Naive thymus-derived CD8-positive, alpha-beta T cell (primary cell): ENCODE data around the gene KLHL15. TPM values are rescaled to one million over a fixed set of nuclear protein-coding genes. Genes with fewer than 3 reads are reported as not detected.
"Not testable (repeated sequence)": the region's sequence is repeated elsewhere in the genome, so short reads cannot be mapped to it uniquely, and the experiment has no call there.

Experiments used
- ATAC-seq, 2 donors: fragments of 150-1000 bp; cut with Tn5 transposase in 1 of 2; sonication (Bioruptor Pico), chemical (Tn5 transposase) in 1 of 2; 1 replicate in 1 of 2; 2 replicates in 1 of 2; pipeline ENCODE4 v1.10.0; 2021; ENCODE audit warnings: mild to moderate bottlenecking in 2 of 2, moderate library complexity in 2 of 2
- POLR2A ChIA-PET: fragments of 350-600 bp; sonication (Branson Sonifier 250); formaldehyde crosslinking; loops from one replicate; lab custom pipeline; 2021; ENCODE audit warnings: antibody characterized with exemption; lab: Charles Lee
- DNase-seq, 10 donors: peaks; one replicate each; pipeline versions ENCODE4 v3.0.0 to v3.0.0-alpha.2; 2020 to 2022
- H3K27ac Mint-ChIP-seq, 10 donors: one replicate each; pipeline ENCODE4 v1.8.0; 2020 to 2022; ENCODE audit warnings: mild to moderate bottlenecking in 10 of 10, mixed read lengths in 10 of 10, moderate library complexity in 4 of 10, inconsistent platforms in 1 of 10
- H3K27me3 Mint-ChIP-seq, 5 donors: one replicate each; pipeline ENCODE4 v1.8.0; 2021 to 2022; ENCODE audit warnings: mixed read lengths in 5 of 5
- H3K36me3 Mint-ChIP-seq, 3 donors: one replicate each; pipeline ENCODE4 v1.8.0; 2020 to 2022; ENCODE audit warnings: mixed read lengths in 3 of 3, mild to moderate bottlenecking in 2 of 3, inconsistent platforms in 1 of 3
- H3K4me1 Mint-ChIP-seq, 4 donors: one replicate each; pipeline ENCODE4 v1.8.0; 2021 to 2022; ENCODE audit warnings: mixed read lengths in 4 of 4
- H3K4me3 Mint-ChIP-seq, 10 donors: one replicate each; pipeline ENCODE4 v1.8.0; 2020 to 2022; ENCODE audit warnings: mild to moderate bottlenecking in 10 of 10, mixed read lengths in 10 of 10, moderate library complexity in 6 of 10, inconsistent platforms in 1 of 10
- H3K9me3 Mint-ChIP-seq, 9 donors: one replicate each; pipeline ENCODE4 v1.8.0; 2020 to 2022; ENCODE audit warnings: mixed read lengths in 9 of 9, mild to moderate bottlenecking in 3 of 9, inconsistent platforms in 1 of 9, moderate library complexity in 1 of 9
- polyA plus RNA-seq, 3 donors: library from polyadenylated mRNA; unstranded; fragments of 300-500 nt; fragmentation: Illumina TruSeq; gene quantifications; one replicate each; pipeline ENCODE4 v1.2.3, GENCODE V29; 2021
- total RNA-seq, 8 experiments: library from RNA in 2 of 8; stranded (reverse) in 2 of 8; gene quantifications; one replicate each; pipeline ENCODE4 v1.2.3 and lab custom pipeline; 2021 to 2026

Gene KLHL15, protein sequence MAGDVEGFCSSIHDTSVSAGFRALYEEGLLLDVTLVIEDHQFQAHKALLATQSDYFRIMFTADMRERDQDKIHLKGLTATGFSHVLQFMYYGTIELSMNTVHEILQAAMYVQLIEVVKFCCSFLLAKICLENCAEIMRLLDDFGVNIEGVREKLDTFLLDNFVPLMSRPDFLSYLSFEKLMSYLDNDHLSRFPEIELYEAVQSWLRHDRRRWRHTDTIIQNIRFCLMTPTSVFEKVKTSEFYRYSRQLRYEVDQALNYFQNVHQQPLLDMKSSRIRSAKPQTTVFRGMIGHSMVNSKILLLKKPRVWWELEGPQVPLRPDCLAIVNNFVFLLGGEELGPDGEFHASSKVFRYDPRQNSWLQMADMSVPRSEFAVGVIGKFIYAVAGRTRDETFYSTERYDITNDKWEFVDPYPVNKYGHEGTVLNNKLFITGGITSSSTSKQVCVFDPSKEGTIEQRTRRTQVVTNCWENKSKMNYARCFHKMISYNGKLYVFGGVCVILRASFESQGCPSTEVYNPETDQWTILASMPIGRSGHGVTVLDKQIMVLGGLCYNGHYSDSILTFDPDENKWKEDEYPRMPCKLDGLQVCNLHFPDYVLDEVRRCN
- total RNA-seq (1 to 10 TPM; 8.8 to 8.9 TPM), polyA plus RNA-seq (1 to 10 TPM; 1.8 to 2.7 (median 2.5) TPM), total RNA-seq (lab: John Stamatoyannopoulos, UW) (38.9 to 134 (median 67.9) reads per million in 6 experiments)

DNA sequence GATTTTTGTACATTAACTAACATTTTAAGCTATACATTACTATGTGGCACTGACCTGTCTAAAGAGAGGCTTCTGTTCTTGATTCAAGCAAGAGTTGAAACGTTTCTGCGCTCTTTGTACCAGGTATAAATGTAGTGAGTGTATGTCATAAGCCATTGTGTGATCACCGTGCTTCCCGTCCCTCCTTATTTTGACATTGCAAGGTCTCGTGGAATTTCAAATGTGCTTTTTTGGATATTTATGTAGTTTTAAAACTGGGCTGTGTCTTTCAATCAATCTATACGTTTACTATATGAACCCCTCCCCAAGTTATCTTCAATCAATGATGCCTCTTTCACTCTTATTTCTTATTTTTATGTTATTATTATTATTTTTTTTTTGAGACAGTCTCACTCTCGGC lies at the start of gene KLHL15:
Gene KLHL15, minus strand, starts transcription at position 101 of the 400 bp plus-strand sequence. CDS start 20,493 bp downstream, outside the sequence.
- Mint-ChIP-seq H3K27ac (peak within 1 kb of the TSS; percentile 79 to 96 (median 92)), H3K27me3 (no peaks in the 10 kb centered on the region)

DNA sequence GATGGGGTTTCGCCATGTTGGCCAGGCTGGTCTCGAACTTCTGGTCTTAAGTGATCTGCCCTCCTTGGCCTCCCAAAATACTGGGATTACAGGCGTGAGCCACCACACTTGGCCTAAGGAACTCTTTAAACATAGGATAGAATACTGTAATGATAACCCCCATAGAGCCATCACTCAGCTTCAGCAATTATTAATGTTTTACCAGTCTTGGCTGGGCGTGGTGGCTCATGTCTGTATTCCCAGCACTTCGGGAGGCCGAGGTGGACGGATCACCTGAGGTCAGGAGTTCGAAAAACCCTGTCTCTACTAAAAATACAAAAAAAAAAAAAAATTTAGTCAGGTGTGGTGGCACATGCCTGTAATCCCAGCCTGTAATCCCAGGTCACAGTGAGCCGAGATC lies 42.9 kb upstream of the KLHL15 start:
- H3K27ac Mint-ChIP-seq, result peak overlapping the region in 1 of 10 donors; percentile 34
- H3K27me3 Mint-ChIP-seq, result no peaks in the 10 kb centered on the region
- H3K4me3 Mint-ChIP-seq, result no peak overlapping the region
- no peaks in the 10 kb centered on the region for H3K9me3 Mint-ChIP-seq
- H3K4me1 Mint-ChIP-seq, result peaks cover 0 to 3% (median 0%) of the 10 kb centered on the region in 4 donors
- ATAC-seq, result no peak
- H3K36me3 Mint-ChIP-seq, result peaks cover 0 to 89% (median 0%) of the 10 kb centered on the region in 3 donors
- POLR2A ChIA-PET, result interaction anchor here (0.6 to 0.8 kb wide), 5 partner anchors 15 to 403 kb away, joined by 3 to 6 read pairs (median 3); partner anchors contain the start of genes EIF2S3 and PRDX4
- no peak for DNase-seq

More for the DNA sequence above, at the start of gene KLHL15:
- POLR2A ChIA-PET, result interaction anchor here (2.6 to 4.5 kb wide), 2 partner anchors 27 to 73 kb away, joined by 15 to 65 read pairs; partner anchors contain the start of gene EIF2S3
- peaks cover 0 to 2% (median 0%) of the 10 kb centered on the region in 3 donors for H3K36me3 Mint-ChIP-seq
- H3K4me3 Mint-ChIP-seq, result peak within 1 kb of the TSS; percentile 76 to 92 (median 86)
- H3K4me1 Mint-ChIP-seq, result peaks cover 0 to 14% (median 7%) of the 10 kb centered on the region in 4 donors
- DNase-seq, result no peak
- ATAC-seq, result no peak
- no peaks in the 10 kb centered on the region for H3K9me3 Mint-ChIP-seq

DNA sequence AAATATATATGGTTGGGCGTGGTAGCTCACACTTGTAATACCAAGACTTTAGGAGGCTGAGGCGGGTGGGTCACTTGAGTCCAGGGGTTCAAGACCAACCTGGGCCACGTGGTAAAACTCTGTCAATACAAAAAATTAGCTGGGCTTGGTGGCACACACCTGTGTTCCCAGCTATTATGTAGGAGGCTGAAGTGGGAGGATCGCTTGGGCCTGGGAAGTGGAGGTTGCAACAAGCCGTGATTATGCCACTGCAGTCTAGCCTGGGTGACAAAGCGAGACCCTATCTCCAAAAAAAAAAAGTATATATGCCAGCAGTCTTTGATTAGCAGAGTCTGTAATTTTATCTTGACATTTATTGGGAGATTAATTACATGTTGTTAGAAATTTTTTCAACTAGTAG lies 36.5 kb upstream of the KLHL15 start:
- DNase-seq (no peak), ATAC-seq (no peak)
- peak overlapping the region in 2 of 10 donors; percentile 19 to 78 for H3K27ac Mint-ChIP-seq
- peaks cover 0 to 86% (median 4%) of the 10 kb centered on the region in 3 donors for H3K36me3 Mint-ChIP-seq
- peaks cover 0 to 3% (median 1%) of the 10 kb centered on the region in 4 donors for H3K4me1 Mint-ChIP-seq
- H3K27me3 Mint-ChIP-seq, result no peaks in the 10 kb centered on the region
- no peak overlapping the region for H3K4me3 Mint-ChIP-seq
- no peaks in the 10 kb centered on the region for H3K9me3 Mint-ChIP-seq
- POLR2A ChIA-PET, result no interaction called here

DNA sequence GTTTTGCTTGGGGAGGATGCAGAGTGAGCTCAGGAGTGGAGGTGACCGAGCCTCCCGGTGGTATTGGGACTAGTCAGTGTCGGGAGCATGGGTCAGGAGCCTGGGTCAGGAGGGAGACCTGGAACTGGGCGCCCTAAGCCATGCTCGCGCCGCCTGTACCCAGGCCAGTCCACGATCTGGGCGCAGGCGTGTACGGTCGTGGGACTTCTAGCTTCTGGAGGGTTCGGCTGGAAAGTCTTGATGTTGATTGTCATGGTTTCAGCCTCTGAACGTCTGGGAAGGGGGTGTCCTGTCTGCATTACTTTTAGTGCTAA lies 28.0 kb upstream of the KLHL15 start:
- POLR2A ChIA-PET, result interaction anchor here (0.7 to 3.4 kb wide), 14 partner anchors 10 to 388 kb away, joined by 3 to 65 read pairs (median 6); partner anchors contain the start of genes APOO, CXorf58, KLHL15 and PRDX4
- Mint-ChIP-seq H3K9me3 (no peaks in the 10 kb centered on the region), H3K27ac (peak overlapping the region in 3 of 10 donors; percentile 99 to 100 (median 99)), H3K4me3 (no peak overlapping the region), H3K27me3 (no peaks in the 10 kb centered on the region), H3K4me1 (peaks cover 0 to 11% (median 5%) of the 10 kb centered on the region in 4 donors), H3K36me3 (peaks cover 0 to 24% (median 0%) of the 10 kb centered on the region in 3 donors)
- ATAC-seq (peak; percentile 3 to 18), DNase-seq (no peak)

DNA sequence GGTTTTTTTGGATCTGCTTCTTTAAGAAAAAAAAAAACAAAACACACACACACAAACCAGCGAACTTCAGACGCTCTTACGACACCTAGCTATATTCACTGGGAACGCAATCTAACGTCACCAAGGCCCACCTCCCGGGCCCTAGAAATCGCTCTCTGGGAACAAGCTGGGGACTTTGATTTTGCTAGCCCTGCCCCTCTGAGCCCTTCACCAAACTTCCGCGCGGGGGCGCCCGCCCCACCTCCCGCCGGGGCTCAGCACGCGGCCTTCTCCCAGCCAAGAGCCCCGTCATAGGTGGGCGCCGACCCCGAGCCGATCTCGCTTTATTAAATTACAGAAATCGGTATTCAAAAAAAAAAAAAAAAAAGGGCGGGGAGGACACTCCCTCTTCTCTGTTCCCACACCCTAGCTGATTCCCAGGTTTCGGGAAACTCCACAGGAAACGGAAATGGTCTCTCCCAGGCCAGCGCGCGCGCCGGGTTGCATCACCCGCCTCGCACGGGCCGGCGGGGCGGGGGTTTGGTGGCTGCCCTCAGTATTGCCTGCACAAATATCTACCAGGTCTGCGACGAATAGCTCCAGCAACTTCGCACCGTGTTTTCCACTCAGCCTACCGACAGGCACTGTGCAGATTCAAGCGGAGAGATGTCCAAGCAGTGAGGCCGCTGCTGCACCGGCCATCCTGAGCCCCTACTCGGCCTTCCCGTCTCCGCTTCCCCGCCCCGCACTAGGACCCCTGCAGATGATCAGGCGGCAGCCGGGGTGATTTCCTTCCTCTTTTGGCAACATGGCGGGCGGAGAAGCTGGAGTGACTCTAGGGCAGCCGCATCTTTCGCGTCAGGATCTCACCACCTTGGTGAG lies 27.4 kb upstream of the KLHL15 start, which contains the start of gene EIF2S3:
Gene EIF2S3, plus strand, starts transcription at position 775 of the 861 bp plus-strand sequence. Its CDS starts 13 bp downstream, at position 788.
- Mint-ChIP-seq H3K4me3 (no peak within 1 kb of the TSS), H3K27me3 (no peaks in the 10 kb centered on the region), H3K27ac (peak within 1 kb of the TSS in 3 of 10 donors; percentile 99 to 100 (median 99)), H3K36me3 (peaks cover 0 to 18% (median 0%) of the 10 kb centered on the region in 3 donors), H3K9me3 (no peaks in the 10 kb centered on the region), H3K4me1 (peaks cover 0 to 11% (median 5%) of the 10 kb centered on the region in 4 donors)
- peak; percentile 81 to 86 for ATAC-seq
- POLR2A ChIA-PET, result interaction anchor here (0.5 to 3.4 kb wide), 25 partner anchors 10 to 411 kb away, joined by 3 to 65 read pairs (median 4); partner anchors contain the start of genes APOO, CXorf58, KLHL15 and PDK3
- peak; percentile 70 to 98 (median 88) for DNase-seq

DNA sequence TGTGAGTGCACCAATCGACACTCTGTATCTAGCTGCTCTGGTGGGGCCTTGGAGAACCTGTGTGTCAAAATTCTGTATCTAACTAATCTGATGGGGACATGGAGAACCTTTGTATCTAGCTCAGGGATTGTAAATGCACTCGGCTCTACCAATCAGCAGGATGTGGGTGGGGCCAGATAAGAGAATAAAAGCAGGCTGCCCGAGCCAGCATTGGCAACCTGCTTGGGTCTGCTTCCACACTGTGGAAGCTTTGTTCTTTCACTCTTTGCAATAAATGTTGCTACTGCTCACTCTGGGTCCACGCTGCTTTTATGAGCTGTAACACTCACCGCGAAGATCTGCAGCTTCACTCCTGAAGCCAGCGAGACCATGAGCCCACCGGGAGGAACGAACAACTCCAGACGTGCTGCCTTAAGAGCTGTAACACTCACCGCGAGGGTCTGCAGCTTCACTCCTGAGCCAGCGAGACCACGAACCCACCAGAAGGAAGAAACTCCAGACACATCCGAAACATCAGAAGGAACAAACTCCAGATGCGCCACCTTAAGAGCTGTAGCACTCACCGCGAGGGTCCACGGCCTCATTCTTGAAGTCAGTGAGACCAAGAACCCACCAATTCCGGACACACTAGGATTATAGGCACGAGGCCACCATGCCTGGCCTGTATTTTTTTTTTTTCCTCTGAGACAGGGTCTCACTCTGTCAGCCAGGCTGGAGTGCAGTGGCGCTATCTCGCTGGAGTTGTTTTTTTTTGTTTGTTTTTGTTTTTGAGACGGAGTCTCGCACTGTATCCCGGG lies 23.7 kb upstream of the KLHL15 start:
- ATAC-seq, H3K4me1 Mint-ChIP-seq, H3K36me3 Mint-ChIP-seq, DNase-seq, H3K27me3 Mint-ChIP-seq, H3K9me3 Mint-ChIP-seq, POLR2A ChIA-PET: not testable (repeated sequence)
- H3K27ac Mint-ChIP-seq, result peak overlapping the region in 3 of 10 donors; percentile 28 to 69 (median 37)
- H3K4me3 Mint-ChIP-seq, result peak overlapping the region in 8 of 10 donors; percentile 7 to 74 (median 32)

DNA sequence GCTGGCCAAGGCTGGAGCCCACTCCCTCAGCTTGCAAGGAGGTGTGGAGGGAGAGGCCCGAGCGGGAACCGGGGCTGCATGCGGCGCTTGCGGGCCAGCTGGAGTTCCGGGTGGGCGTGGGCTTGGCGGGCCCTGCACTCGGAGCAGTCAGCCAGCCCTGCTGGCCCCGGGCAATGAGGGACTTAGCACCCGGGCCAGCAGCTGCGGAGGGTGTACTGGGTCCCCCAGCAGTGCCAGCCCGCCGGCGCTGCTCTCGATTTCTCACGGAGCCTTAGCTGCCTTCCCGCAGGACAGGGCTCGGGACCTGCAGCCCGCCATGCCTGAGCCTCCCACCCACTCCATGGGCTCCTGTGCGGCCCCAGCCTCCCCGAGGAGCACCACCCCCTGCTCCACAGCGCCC lies 22.7 kb upstream of the KLHL15 start:
- POLR2A ChIA-PET, H3K27ac Mint-ChIP-seq, H3K36me3 Mint-ChIP-seq, DNase-seq, H3K4me3 Mint-ChIP-seq, H3K4me1 Mint-ChIP-seq, H3K9me3 Mint-ChIP-seq, ATAC-seq, H3K27me3 Mint-ChIP-seq: not testable (repeated sequence)

DNA sequence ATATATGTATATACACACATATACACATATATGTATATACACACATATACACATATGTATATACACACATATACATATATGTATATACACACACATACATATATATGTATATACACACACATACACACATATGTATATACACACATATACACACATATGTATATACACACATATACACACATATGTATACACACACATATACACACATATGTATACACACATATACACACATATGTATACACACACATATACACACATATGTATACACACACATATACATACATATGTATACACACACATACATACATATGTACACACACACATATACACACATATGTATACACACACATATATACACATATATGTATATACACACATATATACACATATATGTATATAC lies 19.1 kb upstream of the KLHL15 start:
- H3K27ac Mint-ChIP-seq, POLR2A ChIA-PET, H3K9me3 Mint-ChIP-seq, H3K4me3 Mint-ChIP-seq, H3K27me3 Mint-ChIP-seq, H3K36me3 Mint-ChIP-seq, DNase-seq, H3K4me1 Mint-ChIP-seq, ATAC-seq: not testable (repeated sequence)

DNA sequence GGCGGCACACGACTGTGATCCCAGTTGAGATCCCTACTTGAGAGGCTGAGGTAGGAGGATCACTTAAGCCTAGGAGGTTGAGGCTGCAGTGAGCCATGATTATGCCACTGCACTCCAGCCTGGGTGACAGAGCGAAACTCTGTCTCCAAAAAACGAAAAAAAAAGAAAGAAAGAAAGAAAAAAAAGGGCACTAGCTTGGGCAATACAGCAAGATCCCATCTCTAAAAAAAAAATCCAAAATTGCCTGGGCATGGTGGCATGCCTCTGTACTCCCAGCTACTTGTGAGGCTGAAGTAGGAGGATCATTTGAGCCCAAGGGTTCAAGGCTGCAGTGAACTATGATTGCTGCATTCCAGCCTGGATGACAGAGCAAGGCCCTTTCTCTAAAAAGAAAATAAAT lies 10.7 kb upstream of the KLHL15 start:
- Mint-ChIP-seq H3K27ac (no peak overlapping the region), H3K9me3 (peaks cover 0 to 1% (median 0%) of the 10 kb centered on the region in 9 donors), H3K4me3 (no peak overlapping the region), H3K36me3 (peaks cover 0 to 2% (median 0%) of the 10 kb centered on the region in 3 donors), H3K4me1 (no peaks in the 10 kb centered on the region), H3K27me3 (no peaks in the 10 kb centered on the region)
- ATAC-seq (no peak), DNase-seq (no peak)
- POLR2A ChIA-PET, result no interaction called here

DNA sequence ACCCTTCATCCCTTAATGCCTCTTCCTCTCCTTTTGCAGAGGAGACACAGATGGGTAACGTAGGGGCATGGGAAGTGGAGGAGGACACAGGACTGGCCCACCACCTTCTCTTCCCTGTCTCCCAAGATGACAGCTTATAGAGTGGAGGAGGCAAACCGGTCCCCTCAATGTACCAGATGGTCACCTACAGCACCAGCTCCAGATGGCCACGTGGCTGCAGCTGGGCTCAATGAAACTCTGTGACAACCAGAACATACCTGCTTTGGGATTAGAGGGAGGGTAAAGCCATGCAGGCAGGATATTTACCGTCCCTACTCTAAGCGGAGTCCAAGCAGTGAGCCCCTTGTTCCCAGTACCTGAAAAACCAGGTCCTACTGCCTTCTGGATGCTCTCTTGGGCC lies 7.5 kb upstream of the KLHL15 start:
- Mint-ChIP-seq H3K36me3 (peaks cover 0 to 3% (median 0%) of the 10 kb centered on the region in 3 donors), H3K4me3 (no peak overlapping the region), H3K4me1 (peaks cover 0 to 3% (median 0%) of the 10 kb centered on the region in 4 donors), H3K27ac (no peak overlapping the region), H3K27me3 (no peaks in the 10 kb centered on the region), H3K9me3 (peaks cover 0 to 2% (median 0%) of the 10 kb centered on the region in 9 donors)
- POLR2A ChIA-PET, result no interaction called here
- DNase-seq (no peak), ATAC-seq (no peak)

DNA sequence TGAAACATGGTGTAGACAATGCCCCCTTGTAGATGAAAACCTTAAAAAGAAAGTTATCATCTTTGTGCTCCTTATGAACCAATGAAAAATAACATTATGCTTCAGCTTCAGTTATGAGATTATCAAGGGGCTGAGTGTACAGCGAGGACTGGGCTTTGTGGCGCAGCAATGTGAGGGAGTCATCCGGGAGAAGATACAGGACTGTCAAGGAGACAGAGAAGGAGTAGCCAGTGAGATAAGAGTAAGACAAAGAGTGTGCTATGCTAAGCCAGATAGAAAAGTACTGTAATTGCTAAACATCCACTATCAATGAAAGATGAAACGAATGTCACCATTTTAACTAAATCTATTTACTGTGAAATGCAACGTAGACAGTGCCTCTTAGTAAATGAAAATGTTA lies 3.6 kb upstream of the KLHL15 start:
- peaks cover 0 to 2% (median 0%) of the 10 kb centered on the region in 9 donors for H3K9me3 Mint-ChIP-seq
- peaks cover 0 to 5% (median 4%) of the 10 kb centered on the region in 4 donors for H3K4me1 Mint-ChIP-seq
- H3K27me3 Mint-ChIP-seq, result no peaks in the 10 kb centered on the region
- H3K4me3 Mint-ChIP-seq, result no peak overlapping the region
- H3K36me3 Mint-ChIP-seq, result peaks cover 0 to 3% (median 0%) of the 10 kb centered on the region in 3 donors
- POLR2A ChIA-PET, result interaction anchor here (1.2 kb wide), 1 partner anchor 23 kb away, joined by 3 read pairs; no protein-coding TSS in a partner anchor
- no peak for ATAC-seq
- DNase-seq, result no peak
- H3K27ac Mint-ChIP-seq, result peak overlapping the region in 1 of 10 donors; percentile 24
